GM18508 (cell line): ENCODE measurements around the gene KRTAP10-9.
"Not testable (repeated sequence)": the region's sequence is repeated elsewhere in the genome, so short reads cannot be mapped to it uniquely, and the experiment has no call there.

Experiments used
- ATAC-seq: cut with Tn5 transposase; IDR thresholded peaks from one replicate; pipeline ENCODE4 v1.9.1; 2021; ENCODE audit warnings: moderate number of reproducible peaks; ENCODE audit not compliant: insufficient read depth, unreplicated experiment

The KRTAP10-9 gene

DNA sequence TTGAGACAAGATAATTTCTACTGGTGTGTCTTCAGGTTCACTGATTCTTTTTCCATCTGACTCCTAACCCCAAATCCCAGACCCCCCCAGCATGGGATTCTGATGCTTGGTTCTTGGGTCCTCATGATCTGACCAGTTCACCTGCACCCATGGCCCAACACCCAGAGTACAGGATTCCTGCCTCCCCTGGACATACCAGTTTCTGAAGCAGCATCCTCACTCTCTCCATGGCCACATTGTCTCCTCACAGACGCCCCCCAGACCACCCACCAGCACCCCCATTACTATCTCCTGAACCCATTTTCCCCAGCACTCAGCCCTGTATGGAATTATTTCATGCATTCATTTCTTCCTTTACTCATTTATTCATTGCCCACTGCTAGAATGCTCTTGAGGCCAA lies 30.0 kb downstream of the KRTAP10-9 start:
- ATAC-seq: no peak

GRCh38 chr21:44657635-44658540 lies 31.0 kb downstream of the KRTAP10-9 start, which contains the start of gene KRTAP12-3:
Gene KRTAP12-3 (plus strand): TSS chr21:44657932. CDS start chr21:44657980, 48 bp downstream.
- no peak for ATAC-seq

DNA sequence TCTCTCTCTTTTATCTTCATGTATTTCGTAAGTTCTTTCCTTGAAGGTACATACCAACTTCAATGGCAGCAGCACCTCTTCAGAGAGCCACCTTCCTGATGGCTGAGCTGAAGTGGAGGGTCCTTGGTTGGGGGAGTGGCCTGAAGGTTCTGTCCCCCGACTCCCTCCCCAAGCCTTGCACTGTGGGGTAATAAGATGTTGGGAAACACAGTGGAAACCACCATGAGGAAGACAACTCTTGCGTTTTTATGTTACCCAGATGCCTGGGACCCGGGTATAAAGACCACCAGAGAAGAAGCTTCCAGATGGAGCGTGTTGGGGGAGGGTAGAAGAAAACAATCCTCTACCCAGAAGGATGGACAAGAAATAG lies 31.6 kb downstream of the KRTAP10-9 start:
- no peak for ATAC-seq

GRCh38 chr21:44658913-44659595 lies 32.2 kb downstream of the KRTAP10-9 start:
- no peak for ATAC-seq

DNA sequence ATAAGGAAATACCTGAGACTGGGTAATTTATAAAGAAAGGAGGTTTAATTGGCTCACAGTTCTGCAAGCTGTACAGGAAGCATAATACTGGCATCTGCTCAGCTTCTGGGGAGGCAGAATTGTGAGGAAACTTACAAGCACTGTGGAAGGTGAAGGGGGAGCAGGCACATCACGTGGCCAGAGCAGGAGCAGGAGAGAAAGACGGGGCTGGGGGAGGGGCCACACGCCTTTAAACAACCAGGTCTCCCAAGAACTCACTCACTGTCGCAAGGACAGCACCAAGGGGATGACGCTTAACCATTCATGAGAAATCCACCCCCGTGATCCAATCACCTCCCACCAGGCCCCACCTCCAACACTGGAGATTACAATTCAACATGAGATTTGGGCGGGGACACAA lies 34.7 kb downstream of the KRTAP10-9 start:
- not testable (repeated sequence) for ATAC-seq

DNA sequence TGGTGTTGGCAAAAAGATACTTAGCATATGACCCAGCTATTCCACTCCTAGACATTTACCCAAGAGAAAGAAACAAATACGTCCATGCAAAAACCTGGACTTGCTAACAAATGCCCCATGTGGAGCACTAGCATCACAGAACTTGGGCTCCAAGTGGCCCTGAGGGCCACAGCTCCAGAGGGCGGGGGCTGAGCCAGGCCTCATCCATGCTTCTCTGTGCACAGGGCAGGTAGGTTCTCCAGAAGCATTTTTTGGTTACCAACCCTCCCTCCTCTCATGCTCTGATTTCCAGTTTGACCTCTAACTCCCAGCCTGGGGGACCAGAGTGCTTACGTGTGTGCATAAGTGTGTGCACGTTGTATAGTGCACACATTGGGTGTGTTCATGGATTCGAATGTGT lies 37.8 kb downstream of the KRTAP10-9 start:
- ATAC-seq: no peak

GRCh38 chr21:44666401-44667320 lies 39.8 kb downstream of the KRTAP10-9 start, which contains the start of gene KRTAP12-2:
Gene KRTAP12-2 (minus strand): TSS chr21:44666927. CDS start chr21:44666886, 41 bp downstream.
- ATAC-seq: no peak

DNA sequence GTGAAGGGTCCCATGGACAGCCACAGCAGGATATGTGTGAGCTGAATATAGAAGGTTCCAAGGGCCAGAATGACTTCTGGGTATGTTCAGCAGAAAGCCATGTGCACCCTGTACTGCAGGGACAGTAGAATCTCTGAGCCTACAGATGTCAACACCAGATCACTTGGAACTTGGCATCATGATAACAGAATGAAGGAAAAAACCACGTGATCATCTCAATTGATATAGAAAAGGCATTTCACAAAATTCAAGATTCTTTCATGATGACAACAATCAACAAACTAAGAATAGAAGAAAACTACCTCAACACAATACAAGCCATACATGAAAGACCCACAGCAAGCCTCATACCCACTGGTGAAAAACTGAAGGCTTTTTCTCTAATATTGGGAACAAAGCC lies 40.7 kb downstream of the KRTAP10-9 start:
- ATAC-seq: no peak

DNA sequence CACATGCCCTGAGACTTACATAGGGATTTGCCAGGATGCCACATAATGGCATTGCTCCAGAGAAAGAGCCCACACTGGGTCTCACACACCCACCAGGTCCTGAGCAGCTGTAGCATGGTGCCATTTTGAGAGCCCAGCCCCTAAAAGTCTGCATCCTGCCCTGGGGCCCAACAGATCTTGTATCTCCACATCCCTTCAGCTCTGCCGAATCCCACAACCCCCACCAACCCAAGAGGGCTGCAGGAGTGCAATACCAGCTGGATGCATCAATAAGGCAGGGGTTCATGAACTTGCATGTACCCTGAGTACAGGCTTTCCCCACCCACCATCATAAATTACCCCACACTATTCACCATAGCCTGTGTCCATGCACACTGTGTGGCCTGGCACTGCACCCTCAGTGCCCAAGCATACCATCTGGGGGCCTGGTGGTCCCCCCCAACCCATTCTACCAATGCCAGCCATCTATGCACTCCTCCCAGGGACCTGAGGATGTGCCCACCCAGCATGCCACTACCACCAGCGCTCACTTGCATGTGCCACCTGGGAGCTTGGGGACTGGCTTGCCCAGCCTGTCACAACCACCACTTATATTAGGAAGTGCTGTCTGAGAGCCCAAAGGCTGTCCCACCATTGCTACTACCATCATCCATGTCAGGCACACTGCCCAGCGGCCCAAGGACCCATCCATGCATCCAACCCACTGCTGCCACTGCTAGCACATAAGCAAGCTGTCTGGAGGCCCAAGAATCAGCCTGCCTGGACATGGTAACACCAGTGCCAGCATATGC lies 43.9 kb downstream of the KRTAP10-9 start:
- no peak for ATAC-seq

DNA sequence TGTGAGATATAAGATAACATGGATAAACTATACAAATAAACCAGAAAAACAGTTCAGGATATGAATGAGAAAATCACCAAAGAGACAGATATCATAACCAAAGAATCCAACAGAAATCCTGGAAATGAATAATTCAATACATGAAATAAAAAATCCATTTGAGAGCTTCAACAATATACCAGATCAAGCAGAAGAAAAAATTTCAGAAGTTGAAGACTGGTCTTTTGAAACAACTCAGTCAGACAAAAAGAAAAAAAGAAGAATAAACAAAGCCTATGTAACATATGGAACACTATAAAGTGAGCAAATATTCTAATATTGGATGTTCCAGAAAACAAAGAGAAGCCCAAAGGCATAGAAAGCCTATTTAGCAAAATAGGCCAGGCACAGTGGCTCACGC lies 45.0 kb downstream of the KRTAP10-9 start:
- no peak for ATAC-seq

DNA sequence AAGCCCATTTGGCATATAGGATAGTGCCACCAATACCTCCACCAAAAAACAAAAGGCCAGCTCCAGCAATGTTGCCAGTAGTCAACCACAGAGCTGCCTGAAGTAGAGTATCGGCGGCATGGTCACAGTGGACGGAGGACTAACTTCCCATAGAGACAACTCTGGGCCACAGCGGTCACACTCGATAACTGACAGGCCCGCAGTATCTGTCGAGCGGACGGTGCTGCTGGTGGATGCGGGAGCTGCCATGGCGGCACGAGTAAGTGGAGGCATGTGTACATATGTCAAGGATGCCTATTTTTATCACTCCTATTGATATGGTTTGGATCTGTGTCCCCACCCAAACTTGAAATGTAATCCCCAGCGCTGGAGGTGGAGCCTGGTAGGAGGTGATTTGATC lies 51.0 kb downstream of the KRTAP10-9 start:
- ATAC-seq: no peak
